A673 (cell line): ENCODE results near the gene GOLGA6L2.

Experiments used
- EZH2 ChIP-seq: fragments of 200-600 bp; sonication (generic); IDR thresholded peaks from 2 replicates; pipeline ENCODE4 v1.6.1; 2017; ENCODE audit warnings: borderline replicate concordance, low read depth, mild to moderate bottlenecking, mixed read lengths, antibody characterized with exemption, low read length; ENCODE audit not compliant: poor library complexity, severe bottlenecking
- TF ChIP-seq, protein P1 (sequence below): fragments of 300-800, 200-600 bp; sonication (generic); conservative IDR thresholded peaks from 2 replicates; pipeline ENCODE4 v1.5.1; 2017; ENCODE audit warnings: low read depth, mild to moderate bottlenecking, antibody characterized with exemption, low read length, moderate library complexity, mixed read lengths

DNA sequence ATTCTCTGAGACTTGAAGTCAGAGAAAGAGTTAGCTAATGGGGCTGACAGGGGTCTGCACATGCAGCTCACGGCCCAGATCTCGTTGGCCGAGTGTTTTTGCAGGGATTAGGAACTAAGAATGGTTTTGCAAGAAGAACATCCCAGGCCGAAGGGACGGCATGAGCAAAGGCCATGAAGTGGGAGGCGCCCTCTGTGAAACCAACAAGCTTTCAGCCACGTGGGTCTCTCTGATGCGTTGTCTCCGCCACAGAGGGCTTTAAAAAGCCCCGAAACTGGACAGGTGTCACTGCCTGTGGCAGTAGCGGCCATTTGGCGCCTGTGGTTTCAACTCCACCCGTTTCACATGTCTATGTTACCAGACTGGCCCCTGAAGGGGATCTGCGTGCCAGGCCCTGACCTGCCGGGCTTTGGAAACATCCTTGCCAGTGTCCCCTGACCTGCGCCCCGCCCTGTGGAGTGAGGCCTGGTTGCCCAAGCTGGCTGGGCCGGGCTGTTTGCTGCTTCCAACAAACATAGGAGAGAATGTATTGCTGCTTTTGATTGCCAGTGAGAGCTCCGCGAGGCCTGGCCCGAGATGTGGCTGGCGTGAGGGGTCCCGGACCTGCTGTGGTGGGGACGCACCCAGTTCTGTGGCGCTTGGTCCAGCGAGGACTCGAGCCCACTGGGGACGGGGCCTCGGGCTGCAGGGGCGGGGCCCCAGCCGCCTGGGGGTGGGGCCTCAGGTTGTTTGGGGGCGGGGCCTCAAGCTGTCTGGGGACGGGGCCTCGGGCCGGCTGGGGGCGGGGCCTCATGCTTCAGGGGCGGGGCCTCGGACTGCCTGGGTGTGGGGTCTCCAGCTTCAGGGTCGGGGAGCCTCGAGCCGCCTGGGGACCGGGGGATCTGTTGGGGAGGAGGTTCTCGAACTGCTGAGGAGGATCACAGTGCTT is 30.4 kb downstream of the GOLGA6L2 start:
- TF ChIP-seq, protein P1, sequence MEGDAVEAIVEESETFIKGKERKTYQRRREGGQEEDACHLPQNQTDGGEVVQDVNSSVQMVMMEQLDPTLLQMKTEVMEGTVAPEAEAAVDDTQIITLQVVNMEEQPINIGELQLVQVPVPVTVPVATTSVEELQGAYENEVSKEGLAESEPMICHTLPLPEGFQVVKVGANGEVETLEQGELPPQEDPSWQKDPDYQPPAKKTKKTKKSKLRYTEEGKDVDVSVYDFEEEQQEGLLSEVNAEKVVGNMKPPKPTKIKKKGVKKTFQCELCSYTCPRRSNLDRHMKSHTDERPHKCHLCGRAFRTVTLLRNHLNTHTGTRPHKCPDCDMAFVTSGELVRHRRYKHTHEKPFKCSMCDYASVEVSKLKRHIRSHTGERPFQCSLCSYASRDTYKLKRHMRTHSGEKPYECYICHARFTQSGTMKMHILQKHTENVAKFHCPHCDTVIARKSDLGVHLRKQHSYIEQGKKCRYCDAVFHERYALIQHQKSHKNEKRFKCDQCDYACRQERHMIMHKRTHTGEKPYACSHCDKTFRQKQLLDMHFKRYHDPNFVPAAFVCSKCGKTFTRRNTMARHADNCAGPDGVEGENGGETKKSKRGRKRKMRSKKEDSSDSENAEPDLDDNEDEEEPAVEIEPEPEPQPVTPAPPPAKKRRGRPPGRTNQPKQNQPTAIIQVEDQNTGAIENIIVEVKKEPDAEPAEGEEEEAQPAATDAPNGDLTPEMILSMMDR, result no peak
- TF ChIP-seq EZH2, result no peak
